IPS-18a (cell line): ENCODE data around the gene DHRS4L2.
A peak's percentile ranks its signal among the peaks of the same experiment; 100 is the strongest.
"Not testable (repeated sequence)": the region's sequence is repeated elsewhere in the genome, so short reads cannot be mapped to it uniquely, and the experiment has no call there.

Experiments
- H3K27ac ChIP-seq: one replicate; pipeline ENCODE4 v1.5.1; 2013; ENCODE audit warnings: low read length
- H3K27me3 ChIP-seq: one replicate; pipeline ENCODE4 v1.6.1; 2013; ENCODE audit warnings: mild to moderate bottlenecking, low read length; ENCODE audit not compliant: control insufficient read depth, insufficient read depth
- H3K36me3 ChIP-seq: one replicate; pipeline ENCODE4 v1.6.1; 2013; ENCODE audit warnings: low read depth, low read length; ENCODE audit not compliant: control insufficient read depth
- H3K4me1 ChIP-seq: one replicate; pipeline ENCODE4 v1.6.1; 2013; ENCODE audit warnings: low read depth, low read length; ENCODE audit not compliant: control insufficient read depth
- H3K4me3 ChIP-seq: one replicate; pipeline ENCODE4 v1.5.1; 2013; ENCODE audit warnings: low read length
- H3K9ac ChIP-seq: one replicate; pipeline ENCODE4 v1.6.1; 2013; ENCODE audit warnings: mild to moderate bottlenecking, low read length, moderate library complexity
- H3K9me3 ChIP-seq: one replicate; pipeline ENCODE4 v1.6.1; 2013; ENCODE audit warnings: low read depth, low read length; ENCODE audit not compliant: control insufficient read depth

Gene DHRS4L2

DNA sequence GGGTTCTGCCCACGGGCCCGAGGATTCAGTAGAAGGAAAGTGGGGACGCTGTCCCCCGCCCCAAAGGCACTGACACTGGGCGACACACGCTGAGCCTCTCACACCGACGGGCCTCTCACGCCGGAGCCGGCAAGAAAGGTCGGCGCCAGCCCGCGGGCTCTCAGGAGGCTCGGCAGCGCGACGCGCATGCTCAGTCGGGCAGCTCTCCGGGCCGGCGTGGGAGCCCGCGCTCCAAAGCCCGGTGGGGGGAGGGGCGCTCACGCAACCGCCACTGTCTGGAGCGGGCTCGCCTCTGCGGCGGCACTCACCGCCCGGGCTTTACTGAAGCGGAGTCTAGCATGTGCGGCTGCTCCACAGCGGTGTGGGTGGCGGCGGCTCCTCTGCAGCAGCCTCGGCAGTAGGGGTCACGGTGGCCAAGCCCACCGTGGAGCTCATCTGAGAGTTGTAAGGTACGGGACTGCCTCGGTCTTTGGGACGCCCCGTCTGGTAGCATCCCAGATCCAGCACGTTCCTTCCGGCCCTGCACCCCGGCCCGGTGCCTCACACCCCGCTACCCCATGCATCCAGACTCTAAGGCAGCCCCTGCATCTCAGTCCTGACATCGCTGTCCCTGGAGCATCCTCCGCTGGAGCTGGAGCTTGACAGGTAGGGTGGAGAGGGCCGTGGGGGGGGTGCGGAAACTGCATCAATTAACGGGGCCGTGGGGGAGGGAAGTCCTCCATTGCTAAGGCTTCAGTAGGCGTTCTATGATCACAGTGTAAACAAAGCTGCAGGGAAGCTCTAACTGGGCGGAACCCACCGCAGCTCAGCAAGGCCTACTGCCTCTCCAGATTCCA lies 18.3 kb downstream of the DHRS4L2 start:
- not testable (repeated sequence) for H3K9ac ChIP-seq, H3K4me1 ChIP-seq, H3K27ac ChIP-seq, H3K9me3 ChIP-seq, H3K27me3 ChIP-seq, H3K4me3 ChIP-seq, H3K36me3 ChIP-seq

DNA sequence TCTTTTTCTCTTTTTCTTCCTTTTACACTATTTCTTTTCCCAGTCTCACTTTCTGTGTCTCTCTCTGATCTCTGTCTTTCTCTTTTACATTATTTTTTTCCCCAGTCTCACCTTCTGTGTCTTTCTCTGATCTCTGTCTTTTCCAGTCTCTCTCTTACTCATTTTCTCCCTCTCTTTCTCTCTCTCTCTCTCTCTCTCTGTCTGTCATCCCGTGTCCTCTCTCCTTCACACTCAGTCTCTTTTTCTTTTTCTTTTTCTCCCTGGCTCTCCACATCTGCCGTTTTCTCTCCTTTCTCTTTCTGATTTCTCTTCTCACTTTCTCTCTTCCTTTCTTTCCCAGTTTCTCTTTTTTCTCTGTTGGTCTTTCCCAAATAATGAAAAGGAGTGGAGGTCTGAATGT lies 22.3 kb downstream of the DHRS4L2 start:
- no peaks in the 10 kb centered on the region for H3K9me3 ChIP-seq
- no peaks in the 10 kb centered on the region for H3K36me3 ChIP-seq
- H3K4me1 ChIP-seq: peaks cover 23% of the 10 kb centered on the region
- no peak overlapping the region for H3K9ac ChIP-seq
- H3K4me3 ChIP-seq: no peak overlapping the region
- no peaks in the 10 kb centered on the region for H3K27me3 ChIP-seq
- H3K27ac ChIP-seq: no peak overlapping the region

DNA sequence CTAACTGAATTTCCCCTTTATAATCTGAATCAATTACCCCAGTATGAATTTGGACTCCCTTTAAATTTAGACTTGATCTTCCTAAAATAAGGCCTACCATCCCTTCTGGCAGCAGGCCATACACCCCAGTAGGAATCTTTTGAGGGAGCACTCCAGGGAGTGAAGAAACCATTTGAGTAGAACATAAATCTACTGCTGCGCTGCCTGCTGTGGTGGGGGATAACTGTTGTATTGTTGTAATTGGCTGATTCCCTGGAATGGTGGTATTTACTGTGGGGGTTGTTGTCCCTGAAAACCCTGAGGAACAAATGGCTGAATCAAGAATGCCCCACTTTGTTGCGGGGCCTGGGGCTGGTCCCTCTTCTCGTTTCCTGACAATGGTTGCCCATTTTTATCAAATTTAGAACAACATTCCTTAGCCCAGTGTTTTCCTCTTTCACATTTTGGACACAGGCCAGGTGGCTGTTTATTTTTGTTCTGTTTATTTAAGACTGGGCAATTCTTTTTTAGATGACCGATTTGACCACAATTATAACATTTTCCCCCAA lies 24.1 kb downstream of the DHRS4L2 start:
- Histone ChIP-seq H3K4me1 (peaks cover 23% of the 10 kb centered on the region), H3K4me3 (peak overlapping the region; percentile 3)
- H3K27ac ChIP-seq, H3K9me3 ChIP-seq, H3K9ac ChIP-seq, H3K27me3 ChIP-seq, H3K36me3 ChIP-seq: not testable (repeated sequence)

DNA sequence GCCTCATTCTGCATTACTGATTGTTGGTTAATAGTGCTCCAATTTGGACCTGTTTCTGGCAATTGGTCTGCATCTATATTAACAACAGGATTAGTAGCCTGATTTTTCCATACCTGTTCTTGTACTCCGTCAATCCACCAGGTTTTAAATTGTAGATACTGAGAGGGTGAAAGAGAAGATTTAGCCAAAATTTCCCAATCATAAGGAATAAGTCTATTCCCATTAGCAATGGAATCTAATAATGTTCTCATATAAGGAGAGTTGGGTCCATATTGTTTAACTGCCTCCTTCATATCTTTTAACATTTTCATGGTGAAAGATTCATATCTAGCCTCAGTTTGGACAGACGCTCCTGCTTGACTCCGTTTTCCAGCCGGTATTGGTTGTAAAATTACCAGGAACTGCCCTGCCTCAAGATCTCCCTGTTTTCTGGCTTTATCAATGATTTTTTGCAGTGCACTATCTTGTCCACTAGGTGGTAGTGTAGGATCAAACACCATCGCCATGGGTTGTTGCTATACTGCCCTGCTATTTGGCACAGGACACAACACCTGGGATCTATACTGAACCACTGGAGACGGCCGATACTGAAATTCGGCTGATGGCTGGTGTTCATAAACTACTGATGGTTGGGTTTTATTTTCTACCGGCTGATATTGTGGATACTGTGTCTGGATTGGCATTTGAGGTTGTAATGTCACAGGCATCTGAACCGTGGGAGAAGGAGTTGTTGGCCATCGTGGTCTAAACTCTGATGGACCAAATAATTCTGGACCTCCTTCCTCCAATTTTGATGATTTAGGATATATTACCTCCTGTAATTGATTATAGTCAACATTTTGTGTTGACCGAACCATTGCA lies 25.2 kb downstream of the DHRS4L2 start:
- Histone ChIP-seq H3K36me3 (no peaks in the 10 kb centered on the region), H3K9ac (no peak overlapping the region), H3K4me3 (no peak overlapping the region), H3K9me3 (no peaks in the 10 kb centered on the region), H3K27me3 (no peaks in the 10 kb centered on the region), H3K4me1 (peaks cover 23% of the 10 kb centered on the region), H3K27ac (no peak overlapping the region)

DNA sequence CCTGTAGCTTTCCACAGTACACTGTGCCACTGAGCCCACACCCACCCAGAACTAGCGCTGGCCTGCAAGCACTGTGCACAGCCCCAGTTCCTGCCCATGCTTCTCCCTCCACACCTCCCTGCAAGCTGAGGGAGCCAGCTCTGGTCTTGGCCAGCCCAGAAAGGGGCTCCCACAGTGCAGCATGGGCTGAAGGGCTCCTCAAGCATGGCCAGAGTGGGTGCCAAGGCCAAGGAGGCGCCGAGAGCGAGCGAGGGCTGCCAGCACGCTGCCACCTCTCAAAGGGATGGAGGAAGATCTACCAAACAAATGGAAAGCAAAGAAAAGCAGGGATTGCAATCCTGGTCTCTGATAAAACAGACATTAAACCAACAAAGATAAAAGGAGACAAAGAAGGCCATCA lies 27.0 kb downstream of the DHRS4L2 start:
- H3K27me3 ChIP-seq, H3K4me3 ChIP-seq: not testable (repeated sequence)

DNA sequence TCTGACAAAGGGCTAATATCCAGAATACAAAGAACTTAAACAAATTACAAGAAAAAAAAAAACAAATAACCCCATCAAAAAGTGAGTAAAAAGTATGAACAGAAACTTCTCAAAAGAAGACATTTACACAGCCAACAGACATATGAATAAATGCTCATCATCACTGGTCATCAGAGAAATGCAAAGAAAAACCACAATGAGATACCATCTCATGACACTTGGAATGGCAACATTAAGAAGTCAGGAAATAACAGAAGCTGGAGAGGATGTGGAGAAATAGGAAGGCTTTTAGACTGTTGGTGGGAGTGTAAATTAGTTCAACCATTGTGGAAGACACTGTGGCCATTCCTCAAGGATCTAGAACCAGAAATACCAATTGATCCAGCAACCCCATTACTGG lies 30.2 kb downstream of the DHRS4L2 start:
- not testable (repeated sequence) for H3K27ac ChIP-seq, H3K4me1 ChIP-seq, H3K36me3 ChIP-seq, H3K9me3 ChIP-seq, H3K27me3 ChIP-seq, H3K9ac ChIP-seq, H3K4me3 ChIP-seq

More for the DNA sequence above, 27.0 kb downstream of the DHRS4L2 start:
- H3K9ac ChIP-seq, H3K36me3 ChIP-seq, H3K27ac ChIP-seq, H3K9me3 ChIP-seq: not testable (repeated sequence)
- H3K4me1 ChIP-seq: peaks cover 23% of the 10 kb centered on the region

DNA sequence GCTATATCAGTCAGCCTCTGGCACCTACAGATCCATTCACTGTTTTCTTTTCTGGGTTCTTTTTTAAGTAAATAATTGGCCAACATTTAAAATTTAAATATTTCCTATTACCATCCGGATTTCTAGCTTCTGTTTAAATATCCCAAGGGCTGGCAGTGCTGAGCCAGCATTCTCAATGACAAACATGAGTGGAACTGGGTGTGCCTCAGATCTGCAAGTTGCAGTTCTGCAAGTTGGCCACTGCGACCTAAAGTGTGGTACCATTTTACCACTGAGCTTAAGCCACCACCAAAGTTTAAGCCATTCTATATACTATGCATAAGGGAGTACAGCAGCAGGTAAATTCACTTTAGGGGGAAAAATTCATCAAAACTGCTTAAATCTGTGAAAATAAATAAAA lies 31.2 kb downstream of the DHRS4L2 start:
- H3K4me1 ChIP-seq, H3K9me3 ChIP-seq, H3K4me3 ChIP-seq, H3K9ac ChIP-seq, H3K27ac ChIP-seq, H3K36me3 ChIP-seq, H3K27me3 ChIP-seq: not testable (repeated sequence)

DNA sequence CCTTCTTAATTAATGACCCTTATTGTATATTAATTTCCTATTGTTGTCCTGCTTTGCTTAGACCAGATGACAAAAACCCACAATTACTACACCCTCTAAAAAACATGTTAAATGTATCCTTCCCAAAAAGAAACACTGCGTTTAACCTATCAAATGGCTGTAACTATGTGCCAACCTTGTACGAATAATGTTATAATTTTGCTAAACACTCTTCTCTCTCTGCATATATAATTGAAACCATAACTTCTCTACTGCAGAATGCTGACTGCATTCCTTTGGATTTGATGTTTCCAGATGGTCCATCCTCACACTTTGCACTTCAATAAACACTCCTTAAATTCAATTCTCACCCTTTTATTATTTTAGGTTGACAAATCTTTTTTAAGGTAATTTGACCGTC lies 31.8 kb downstream of the DHRS4L2 start:
- not testable (repeated sequence) for H3K27ac ChIP-seq, H3K4me3 ChIP-seq, H3K36me3 ChIP-seq, H3K27me3 ChIP-seq, H3K4me1 ChIP-seq, H3K9ac ChIP-seq, H3K9me3 ChIP-seq

DNA sequence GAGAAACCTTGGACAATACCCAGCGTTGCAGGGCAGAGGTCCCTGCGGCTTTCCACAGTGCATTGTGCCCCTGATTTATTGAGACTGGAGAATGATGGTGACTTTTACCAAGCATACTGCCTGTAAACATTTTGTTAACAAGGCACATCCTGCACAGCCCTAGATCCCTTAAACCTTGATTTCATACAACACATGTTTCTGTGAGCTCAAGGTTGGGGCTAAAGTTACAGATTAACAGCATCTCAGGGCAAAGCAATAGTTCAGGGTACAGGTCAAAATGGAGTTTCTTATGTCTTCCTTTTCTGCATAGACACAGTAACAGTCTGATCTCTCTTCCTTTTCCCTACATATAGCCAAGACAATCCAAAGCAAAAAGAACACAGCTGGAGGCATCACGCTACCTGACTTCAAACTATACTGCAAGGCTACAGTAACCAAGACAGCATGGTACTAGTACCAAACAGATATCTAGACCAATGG lies 36.2 kb downstream of the DHRS4L2 start:
- not testable (repeated sequence) for H3K36me3 ChIP-seq, H3K27ac ChIP-seq, H3K4me1 ChIP-seq

DNA sequence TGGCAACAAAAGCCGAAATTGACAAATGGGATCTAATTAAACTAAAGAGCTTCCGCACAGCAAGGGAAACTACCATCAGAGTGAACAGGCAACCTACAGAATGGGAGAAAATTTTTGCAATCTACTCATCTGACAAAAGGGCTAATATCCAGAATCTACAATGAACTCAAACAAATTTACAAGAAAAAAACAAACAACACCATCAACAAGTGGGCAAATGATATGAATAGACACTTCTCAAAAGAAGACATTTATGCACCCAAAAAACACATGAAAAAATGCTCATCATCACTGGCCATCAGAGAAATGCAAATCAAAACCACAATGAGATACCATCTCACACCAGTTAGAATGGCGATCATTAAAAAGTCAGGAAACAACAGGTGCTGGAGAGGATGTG lies 41.0 kb downstream of the DHRS4L2 start:
- not testable (repeated sequence) for H3K4me3 ChIP-seq, H3K27ac ChIP-seq, H3K9ac ChIP-seq, H3K4me1 ChIP-seq, H3K27me3 ChIP-seq, H3K36me3 ChIP-seq, H3K9me3 ChIP-seq

More for the DNA sequence above, 36.2 kb downstream of the DHRS4L2 start:
- not testable (repeated sequence) for H3K4me3 ChIP-seq, H3K9me3 ChIP-seq, H3K9ac ChIP-seq, H3K27me3 ChIP-seq

DNA sequence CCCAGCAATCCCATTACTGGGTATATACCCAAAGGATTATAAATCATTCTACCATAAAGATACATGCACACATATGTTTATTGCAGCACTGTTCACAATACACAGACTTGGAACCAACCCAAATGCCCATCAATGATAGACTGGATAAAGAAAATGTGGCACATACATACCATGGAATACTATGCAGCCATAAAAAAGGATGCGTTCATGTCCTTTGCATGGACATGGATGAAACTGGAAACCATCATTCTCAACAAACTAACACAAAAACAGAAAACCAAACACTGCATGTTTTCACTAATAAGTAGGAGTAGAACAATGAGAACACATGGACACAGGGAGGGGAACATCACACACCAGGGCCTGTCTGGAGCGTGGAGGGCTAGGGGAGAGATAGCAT lies 42.6 kb downstream of the DHRS4L2 start:
- not testable (repeated sequence) for H3K9me3 ChIP-seq, H3K36me3 ChIP-seq, H3K27ac ChIP-seq, H3K4me3 ChIP-seq, H3K27me3 ChIP-seq, H3K9ac ChIP-seq, H3K4me1 ChIP-seq
